Measurements from ENCODE around the gene LMF2. TPM values are rescaled to one million over a fixed set of nuclear protein-coding genes. Genes with fewer than 3 reads are reported as not detected.

LMF2 gene
- total RNA-seq, 2 experiments from 2014 or later: 119 to 132 TPM

GRCh38 chr22:50513175-50513574, 5.7 kb upstream of the LMF2 start:
- ChIA-PET POLR2A (no interaction called here), CTCF (interaction anchor here (1.4 kb wide), 1 partner anchor 12 kb away, joined by 17 read pairs; the partner anchor contains the start of gene SCO2)
- no peaks in the 10 kb centered on the region for H3K27me3 Mint-ChIP-seq (ENCODE audit: low read depth)
- H3K9me3 Mint-ChIP-seq (ENCODE audit: insufficient read depth): no peaks in the 10 kb centered on the region
- peaks cover 46% of the 10 kb centered on the region for H3K36me3 Mint-ChIP-seq (ENCODE audit: low read depth)
- DNase-seq (no peak), ATAC-seq (no peak)
- no peak overlapping the region for H3K4me3 Mint-ChIP-seq
- peaks cover 34% of the 10 kb centered on the region for H3K4me1 Mint-ChIP-seq (ENCODE audit: low read depth)
- no peak overlapping the region for H3K27ac Mint-ChIP-seq

- H3K4me3 Mint-ChIP-seq: peak overlapping the region; percentile 86
- peaks cover 30% of the 10 kb centered on the region for H3K36me3 Mint-ChIP-seq (ENCODE audit: low read depth)
- H3K9me3 Mint-ChIP-seq (ENCODE audit: insufficient read depth): no peaks in the 10 kb centered on the region
- H3K4me1 Mint-ChIP-seq (ENCODE audit: low read depth): peaks cover 27% of the 10 kb centered on the region
- H3K27ac Mint-ChIP-seq: peak overlapping the region; percentile 92
- ChIA-PET CTCF (interaction anchor here (1.0 to 3.8 kb wide), 9 partner anchors 8 to 321 kb away, joined by 3 to 55 read pairs (median 5); partner anchors contain the start of genes SCO2 and SYCE3), POLR2A (interaction anchor here (0.6 to 3.6 kb wide), 12 partner anchors 9 to 256 kb away, joined by 3 to 82 read pairs (median 10); partner anchors contain the start of genes SCO2 and TYMP)
- ATAC-seq (no peak), DNase-seq (no peak)
- H3K27me3 Mint-ChIP-seq (ENCODE audit: low read depth): no peaks in the 10 kb centered on the region
Measured at GRCh38 chr22:50508897-50509296, 1.4 kb upstream of the LMF2 start.

- ChIA-PET POLR2A (interaction anchor here (0.6 to 3.6 kb wide), 30 partner anchors 9 to 257 kb away, joined by 3 to 82 read pairs (median 4); partner anchors contain the start of genes CHKB, HDAC10, SCO2 and SYCE3), CTCF (interaction anchor here (0.6 to 3.8 kb wide), 17 partner anchors 9 to 320 kb away, joined by 3 to 55 read pairs (median 4); partner anchors contain the start of genes SCO2 and SYCE3)
- peak within 1 kb of the TSS; percentile 94 for H3K27ac Mint-ChIP-seq
- peaks cover 25% of the 10 kb centered on the region for H3K4me1 Mint-ChIP-seq (ENCODE audit: low read depth)
- H3K9me3 Mint-ChIP-seq (ENCODE audit: insufficient read depth): no peaks in the 10 kb centered on the region
- H3K27me3 Mint-ChIP-seq (ENCODE audit: low read depth): no peaks in the 10 kb centered on the region
- H3K4me3 Mint-ChIP-seq: peak within 1 kb of the TSS; percentile 98
- peak; percentile 98 for DNase-seq
- H3K36me3 Mint-ChIP-seq (ENCODE audit: low read depth): peaks cover 30% of the 10 kb centered on the region
- ATAC-seq: peak; percentile 76
Measured at GRCh38 chr22:50507991-50508884, 736 bp upstream of the LMF2 start, which contains the start of gene NCAPH2. TSS of gene NCAPH2 (plus strand) at chr22:50508224. CDS start at chr22:50508338, 114 bp downstream.

GRCh38 chr22:50506611-50507420, 686 bp downstream of the LMF2 start:
- Mint-ChIP-seq H3K27ac (peak overlapping the region; percentile 94), H3K4me3 (peak overlapping the region; percentile 98), H3K9me3 (ENCODE audit: insufficient read depth) (no peaks in the 10 kb centered on the region), H3K4me1 (ENCODE audit: low read depth) (peaks cover 14% of the 10 kb centered on the region), H3K36me3 (ENCODE audit: low read depth) (peaks cover 21% of the 10 kb centered on the region), H3K27me3 (ENCODE audit: low read depth) (no peaks in the 10 kb centered on the region)
- POLR2A ChIA-PET: interaction anchor here (1.0 to 3.6 kb wide), 11 partner anchors 9 to 262 kb away, joined by 3 to 82 read pairs (median 4); partner anchors contain the start of genes SCO2 and SYCE3
- ATAC-seq: no peak
- CTCF ChIA-PET: interaction anchor here (1.1 to 3.8 kb wide), 5 partner anchors 9 to 254 kb away, joined by 3 to 55 read pairs (median 4); partner anchors contain the start of gene SCO2
- DNase-seq: no peak

GRCh38 chr22:50505776-50506610, 1.5 kb downstream of the LMF2 start:
- POLR2A ChIA-PET: interaction anchor here (1.0 to 2.0 kb wide), 4 partner anchors 20 to 262 kb away, joined by 3 to 4 read pairs (median 4); partner anchors contain the start of gene SCO2
- peaks cover 21% of the 10 kb centered on the region for H3K36me3 Mint-ChIP-seq (ENCODE audit: low read depth)
- no peaks in the 10 kb centered on the region for H3K27me3 Mint-ChIP-seq (ENCODE audit: low read depth)
- H3K4me3 Mint-ChIP-seq: peak overlapping the region; percentile 98
- no peak for ATAC-seq
- H3K27ac Mint-ChIP-seq: peak overlapping the region; percentile 94
- CTCF ChIA-PET: no interaction called here
- H3K9me3 Mint-ChIP-seq (ENCODE audit: insufficient read depth): no peaks in the 10 kb centered on the region
- no peak for DNase-seq
- peaks cover 14% of the 10 kb centered on the region for H3K4me1 Mint-ChIP-seq (ENCODE audit: low read depth)

GRCh38 chr22:50505276-50505775, 2.2 kb downstream of the LMF2 start:
- Mint-ChIP-seq H3K4me3 (peak overlapping the region; percentile 45), H3K27ac (no peak overlapping the region), H3K4me1 (ENCODE audit: low read depth) (peaks cover 14% of the 10 kb centered on the region), H3K27me3 (ENCODE audit: low read depth) (no peaks in the 10 kb centered on the region), H3K9me3 (ENCODE audit: insufficient read depth) (no peaks in the 10 kb centered on the region), H3K36me3 (ENCODE audit: low read depth) (peaks cover 21% of the 10 kb centered on the region)
- DNase-seq (no peak), ATAC-seq (no peak)
- ChIA-PET POLR2A (interaction anchor here (1.3 to 2.0 kb wide), 2 partner anchors 34 to 261 kb away, joined by 4 read pairs; no protein-coding TSS in a partner anchor), CTCF (no interaction called here)

- no peaks in the 10 kb centered on the region for H3K27me3 Mint-ChIP-seq (ENCODE audit: low read depth)
- peaks cover 12% of the 10 kb centered on the region for H3K4me1 Mint-ChIP-seq (ENCODE audit: low read depth)
- ATAC-seq: no peak
- no peak for DNase-seq
- H3K4me3 Mint-ChIP-seq: no peak overlapping the region
- H3K9me3 Mint-ChIP-seq (ENCODE audit: insufficient read depth): no peaks in the 10 kb centered on the region
- CTCF ChIA-PET: no interaction called here
- H3K36me3 Mint-ChIP-seq (ENCODE audit: low read depth): peaks cover 20% of the 10 kb centered on the region
- H3K27ac Mint-ChIP-seq: no peak overlapping the region
- POLR2A ChIA-PET: interaction anchor here (2.0 kb wide), 1 partner anchor 34 kb away, joined by 4 read pairs; no protein-coding TSS in a partner anchor
Measured at GRCh38 chr22:50504369-50505211, 2.9 kb downstream of the LMF2 start.

GRCh38 chr22:50503475-50504145, 3.9 kb downstream of the LMF2 start:
- CTCF ChIA-PET: interaction anchor here (1.1 kb wide), 1 partner anchor 22 kb away, joined by 3 read pairs; the partner anchor contains the start of gene SCO2
- no peaks in the 10 kb centered on the region for H3K27me3 Mint-ChIP-seq (ENCODE audit: low read depth)
- no peak for DNase-seq
- H3K27ac Mint-ChIP-seq: no peak overlapping the region
- no peak for ATAC-seq
- H3K4me3 Mint-ChIP-seq: no peak overlapping the region
- H3K9me3 Mint-ChIP-seq (ENCODE audit: insufficient read depth): no peaks in the 10 kb centered on the region
- H3K36me3 Mint-ChIP-seq (ENCODE audit: low read depth): peaks cover 14% of the 10 kb centered on the region
- H3K4me1 Mint-ChIP-seq (ENCODE audit: low read depth): peaks cover 5% of the 10 kb centered on the region
- POLR2A ChIA-PET: no interaction called here

- CTCF ChIA-PET: interaction anchor here (1.0 to 1.1 kb wide), 2 partner anchors 23 to 118 kb away, joined by 3 read pairs; partner anchors contain the start of gene SCO2
- H3K4me1 Mint-ChIP-seq (ENCODE audit: low read depth): peaks cover 6% of the 10 kb centered on the region
- POLR2A ChIA-PET: no interaction called here
- H3K36me3 Mint-ChIP-seq (ENCODE audit: low read depth): peaks cover 11% of the 10 kb centered on the region
- ATAC-seq (no peak), DNase-seq (no peak)
- no peaks in the 10 kb centered on the region for H3K9me3 Mint-ChIP-seq (ENCODE audit: insufficient read depth)
- no peaks in the 10 kb centered on the region for H3K27me3 Mint-ChIP-seq (ENCODE audit: low read depth)
- H3K4me3 Mint-ChIP-seq: no peak overlapping the region
- no peak overlapping the region for H3K27ac Mint-ChIP-seq
Measured at GRCh38 chr22:50502628-50503474, 4.7 kb downstream of the LMF2 start.
